GM12875 (cell line): ENCODE data around the gene APOB.

Experiments
- H3K4me3 ChIP-seq: one replicate; pipeline ENCODE4 v1.5.1; 2011; ENCODE audit warnings: low read depth, low read length, control low read depth
- TF ChIP-seq, protein P1 (sequence below): IDR thresholded peaks from 2 replicates; pipeline ENCODE4 v1.5.1; 2011; ENCODE audit warnings: low read depth, mild to moderate bottlenecking, control low read depth, inconsistent platforms, low read length, moderate library complexity, borderline replicate concordance; ENCODE audit not compliant: insufficient read depth

The APOB gene

DNA sequence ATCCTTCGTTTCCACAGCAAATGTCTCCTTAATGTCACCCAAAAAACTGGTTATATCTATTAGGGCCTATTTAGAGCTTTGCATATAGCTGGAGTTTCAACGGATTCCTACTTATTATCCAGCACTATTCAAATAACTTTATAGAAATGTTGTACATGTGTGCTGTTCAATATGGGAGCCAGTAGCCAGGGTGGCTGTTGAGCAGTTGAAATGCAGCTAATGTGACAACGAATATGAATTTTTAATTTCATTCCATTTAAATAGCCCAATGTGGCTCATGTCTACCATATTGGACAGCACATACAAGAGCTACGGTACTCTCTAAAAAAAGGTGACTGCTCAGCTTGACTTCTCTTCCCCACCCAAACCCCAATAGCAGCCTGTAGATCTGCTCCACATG is 2.4 kb downstream of the APOB start:
- TF ChIP-seq, protein P1, sequence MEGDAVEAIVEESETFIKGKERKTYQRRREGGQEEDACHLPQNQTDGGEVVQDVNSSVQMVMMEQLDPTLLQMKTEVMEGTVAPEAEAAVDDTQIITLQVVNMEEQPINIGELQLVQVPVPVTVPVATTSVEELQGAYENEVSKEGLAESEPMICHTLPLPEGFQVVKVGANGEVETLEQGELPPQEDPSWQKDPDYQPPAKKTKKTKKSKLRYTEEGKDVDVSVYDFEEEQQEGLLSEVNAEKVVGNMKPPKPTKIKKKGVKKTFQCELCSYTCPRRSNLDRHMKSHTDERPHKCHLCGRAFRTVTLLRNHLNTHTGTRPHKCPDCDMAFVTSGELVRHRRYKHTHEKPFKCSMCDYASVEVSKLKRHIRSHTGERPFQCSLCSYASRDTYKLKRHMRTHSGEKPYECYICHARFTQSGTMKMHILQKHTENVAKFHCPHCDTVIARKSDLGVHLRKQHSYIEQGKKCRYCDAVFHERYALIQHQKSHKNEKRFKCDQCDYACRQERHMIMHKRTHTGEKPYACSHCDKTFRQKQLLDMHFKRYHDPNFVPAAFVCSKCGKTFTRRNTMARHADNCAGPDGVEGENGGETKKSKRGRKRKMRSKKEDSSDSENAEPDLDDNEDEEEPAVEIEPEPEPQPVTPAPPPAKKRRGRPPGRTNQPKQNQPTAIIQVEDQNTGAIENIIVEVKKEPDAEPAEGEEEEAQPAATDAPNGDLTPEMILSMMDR, result no peak
- no peak overlapping the region for H3K4me3 ChIP-seq

DNA sequence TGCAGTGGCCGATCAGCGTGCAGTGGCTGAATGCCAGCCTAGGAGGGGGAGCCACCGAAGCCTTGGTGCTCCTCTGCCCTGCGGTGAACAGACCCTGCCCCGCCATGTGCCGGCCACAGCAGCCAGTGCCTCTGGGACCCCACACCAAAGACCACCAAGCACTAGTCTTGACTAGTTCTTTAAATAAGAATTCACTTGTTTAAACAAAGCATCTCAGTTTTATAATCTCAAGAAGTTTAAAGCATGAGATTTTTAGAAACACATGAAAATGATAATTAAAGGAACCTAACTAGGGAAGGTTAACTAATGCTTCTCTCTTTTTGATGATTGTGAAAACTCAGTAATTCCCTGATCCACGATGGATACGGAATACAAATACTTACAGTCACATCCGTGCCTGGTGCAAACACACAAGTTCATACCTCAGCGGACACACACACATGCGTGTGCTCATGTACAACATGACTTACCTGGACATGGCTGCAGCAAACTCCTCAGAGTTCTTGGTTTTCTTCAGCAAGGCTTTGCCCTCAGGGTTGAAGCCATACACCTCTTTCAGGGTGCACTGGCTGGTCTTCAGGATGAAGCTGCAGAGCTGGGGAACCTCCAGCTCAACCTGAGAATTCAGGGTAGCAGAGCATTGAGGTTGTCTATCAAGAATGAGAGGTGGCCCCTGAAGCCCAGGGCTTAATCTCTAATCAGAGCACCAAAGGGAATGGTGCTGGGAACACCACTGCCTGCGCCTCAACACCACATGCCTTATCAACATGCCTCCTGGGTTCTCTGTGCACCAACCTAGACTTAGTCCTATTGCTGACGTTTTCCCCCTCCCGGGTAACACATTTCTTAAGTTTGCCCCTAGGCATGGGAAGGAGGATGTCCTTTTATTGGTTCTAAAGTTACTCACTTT is 3.1 kb downstream of the APOB start:
- TF ChIP-seq, protein P1, result no peak
- no peak overlapping the region for H3K4me3 ChIP-seq

DNA sequence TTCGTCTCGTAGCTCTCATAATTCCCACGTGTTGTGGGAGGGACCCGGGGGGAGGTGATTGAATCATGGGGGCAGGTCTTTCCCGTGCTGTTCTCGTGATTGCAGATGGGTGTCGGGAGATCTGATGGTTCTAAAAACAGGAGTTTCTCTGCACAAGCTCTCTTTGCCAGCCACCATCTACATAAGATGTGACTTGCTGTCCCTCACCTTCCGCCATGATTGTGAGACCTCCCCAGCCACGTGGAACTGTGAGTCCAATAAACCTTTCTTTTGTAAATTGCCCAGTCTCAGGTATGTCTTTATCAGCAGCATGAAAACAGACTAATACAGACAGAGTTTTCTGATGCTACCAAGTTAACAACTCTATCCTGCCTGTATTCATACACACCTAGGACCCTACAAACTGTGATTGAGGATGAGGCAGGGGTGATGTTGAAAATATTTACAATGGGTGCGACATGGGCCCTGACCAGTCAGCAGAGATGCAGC is 3.9 kb downstream of the APOB start:
- H3K4me3 ChIP-seq, result no peak overlapping the region
- TF ChIP-seq, protein P1, result no peak

DNA sequence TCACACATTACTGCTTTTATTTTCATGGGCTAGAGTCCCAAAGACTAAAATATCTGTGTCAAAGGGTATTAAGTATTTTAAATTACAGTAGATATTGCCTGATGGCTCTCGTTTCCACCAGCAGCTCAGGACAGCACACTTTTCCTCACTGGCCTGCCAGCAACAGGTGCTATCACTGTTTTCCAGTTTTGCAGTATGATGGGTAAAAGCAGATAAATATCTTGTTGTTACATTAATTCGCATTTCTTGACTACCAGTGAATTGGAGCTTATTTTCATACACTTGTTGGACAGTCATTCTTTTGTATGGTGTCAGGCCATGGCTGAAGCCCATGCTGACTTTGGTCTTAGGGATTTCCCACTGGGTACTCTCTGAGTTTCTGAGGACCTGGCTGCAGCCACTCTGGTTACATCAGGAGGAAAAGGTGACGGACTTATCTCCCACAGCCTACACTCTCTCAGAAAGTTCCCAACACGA is 4.8 kb downstream of the APOB start:
- H3K4me3 ChIP-seq, result no peak overlapping the region
- TF ChIP-seq, protein P1, result no peak

DNA sequence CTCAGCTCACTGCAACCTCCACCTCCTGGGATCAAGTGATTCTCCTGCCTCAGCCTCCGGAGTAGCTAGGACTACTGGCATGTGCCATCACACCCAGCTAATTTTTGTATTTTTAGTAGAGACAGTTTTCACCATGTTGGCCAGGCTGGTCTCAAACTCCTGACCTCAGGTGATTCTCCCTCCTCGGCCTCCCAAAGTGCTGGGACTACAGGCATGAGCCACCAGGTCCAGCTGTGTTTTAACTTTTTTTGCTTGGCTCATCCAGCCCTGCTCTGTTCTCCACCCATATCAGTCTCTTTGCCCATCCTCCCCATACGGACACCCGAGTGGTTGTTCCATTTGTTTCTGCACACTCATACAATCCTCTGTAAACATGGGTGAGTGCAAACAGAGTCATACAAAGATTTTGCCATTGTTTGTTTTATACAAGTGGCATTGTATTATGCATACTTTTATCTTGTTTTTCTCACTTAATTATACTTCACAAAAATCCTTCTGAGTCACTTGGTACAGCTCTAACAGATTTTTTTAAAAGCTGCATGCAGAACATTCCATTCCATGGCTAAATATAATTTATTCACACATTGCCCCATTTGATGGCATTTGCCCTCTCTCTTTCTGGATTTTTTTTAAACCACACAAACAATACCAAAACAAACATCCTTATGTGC is 5.3 kb downstream of the APOB start:
- TF ChIP-seq, protein P1, result no peak
- H3K4me3 ChIP-seq, result no peak overlapping the region

DNA sequence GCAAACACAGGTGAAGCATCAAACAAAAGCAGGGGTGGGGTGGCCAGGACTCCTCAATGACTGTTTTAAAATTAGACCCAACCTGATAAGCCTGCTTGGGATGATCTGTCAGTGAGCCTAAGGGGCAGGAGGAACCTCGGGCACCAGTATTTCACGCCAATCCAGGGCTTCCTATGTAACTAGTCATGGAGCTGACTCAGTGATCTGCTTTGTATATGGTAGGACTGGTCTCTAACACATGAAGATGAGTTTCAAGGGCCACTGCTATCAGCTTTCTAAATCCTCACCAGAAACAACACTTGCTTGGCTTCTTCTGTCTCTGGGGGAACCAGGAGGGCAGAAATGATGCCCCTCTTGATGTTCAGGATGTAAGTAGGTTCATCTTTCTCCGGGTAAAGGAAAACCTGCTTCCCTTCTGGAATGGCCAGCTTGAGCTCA is 6.2 kb downstream of the APOB start:
- H3K4me3 ChIP-seq, result no peak overlapping the region
- TF ChIP-seq, protein P1, result no peak
